ENCODE results near the gene SCMH1. TPM values are rescaled to one million over a fixed set of nuclear protein-coding genes. Genes with fewer than 3 reads are reported as not detected.

The SCMH1 gene
- total and polyA plus RNA-seq, 12 donors, result 29.3 to 62.5 (median 42.2) TPM

- DNase-seq, result no peak
- TF ChIP-seq CTCF (IDR thresholded peaks at IDR 0.05) (no peak), POLR2A (IDR thresholded peaks at IDR 0.05) (no peak)
- intact Hi-C loops (cut with DNase I), result no loop called here
- Histone ChIP-seq H3K4me1 (replicated peaks in 1 of 2) (no peaks in the 10 kb centered on the region), H3K27ac (no peak overlapping the region), H3K4me3 (no peak overlapping the region), H3K27me3 (no peaks in the 10 kb centered on the region), H3K9me3 (replicated peaks in 1 of 3) (no peaks in the 10 kb centered on the region), H3K36me3 (replicated peaks in 1 of 2) (no peaks in the 10 kb centered on the region)
- 92 to 100% (median 96%) methylated on average over 1 of the region's 1 CpG for WGBS, 4 donors
These were observed 67.9 kb downstream of the SCMH1 start for GRCh38 chr1:41174170-41174569.

- Histone ChIP-seq H3K36me3 (replicated peaks in 1 of 2) (no peaks in the 10 kb centered on the region), H3K27me3 (no peaks in the 10 kb centered on the region), H3K4me1 (replicated peaks in 1 of 2) (no peaks in the 10 kb centered on the region), H3K4me3 (no peak overlapping the region), H3K9me3 (replicated peaks in 1 of 3) (no peaks in the 10 kb centered on the region), H3K27ac (no peak overlapping the region)
- intact Hi-C loops (cut with DNase I), result no loop called here
- no peak for DNase-seq
- no peak for TF ChIP-seq POLR2A (IDR thresholded peaks at IDR 0.05)
- no peak for TF ChIP-seq CTCF (IDR thresholded peaks at IDR 0.05)
These were observed 68.5 kb downstream of the SCMH1 start for GRCh38 chr1:41173651-41174050.

DNA sequence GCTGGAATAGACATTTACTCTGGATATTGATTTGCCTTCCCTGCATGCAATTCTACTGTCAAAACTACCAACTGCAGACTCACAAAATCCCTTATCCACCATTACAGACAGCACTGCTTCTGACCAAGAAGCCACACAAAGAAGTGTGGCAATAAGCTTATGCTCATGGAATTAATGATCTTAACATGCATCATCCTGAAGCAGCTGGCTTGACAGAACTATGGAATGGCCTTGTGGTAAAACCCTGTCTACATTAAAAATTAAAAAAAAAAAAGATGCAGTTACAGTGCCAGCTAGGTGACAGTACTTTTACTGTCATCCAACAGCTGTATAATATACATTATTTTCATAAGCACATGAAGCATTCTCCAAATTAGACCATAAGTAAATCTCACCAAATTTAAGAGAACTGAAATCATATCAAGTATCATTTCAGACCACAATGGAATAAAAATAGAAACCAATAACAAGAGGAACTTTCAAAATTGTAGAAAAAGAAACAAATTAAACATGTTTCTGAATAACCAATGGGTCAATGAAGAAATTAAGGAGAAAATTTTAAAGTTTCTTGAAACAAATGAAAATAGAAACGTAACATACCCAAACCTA is 70.7 kb downstream of the SCMH1 start:
- H3K4me3 ChIP-seq, result no peak overlapping the region
- no peaks in the 10 kb centered on the region for H3K4me1 ChIP-seq (replicated peaks in 1 of 2)
- H3K27ac ChIP-seq, result no peak overlapping the region
- no peak for DNase-seq
- intact Hi-C loops (cut with DNase I), result no loop called here
- H3K27me3 ChIP-seq, result no peaks in the 10 kb centered on the region
- H3K9me3 ChIP-seq (replicated peaks in 1 of 3), result no peaks in the 10 kb centered on the region
- TF ChIP-seq POLR2A (IDR thresholded peaks at IDR 0.05) (no peak), CTCF (IDR thresholded peaks at IDR 0.05) (no peak)
- H3K36me3 ChIP-seq (replicated peaks in 1 of 2), result no peaks in the 10 kb centered on the region
- WGBS, 4 donors, result 39 to 93% (median 47%) methylated on average over 1 of the region's 1 CpG

DNA sequence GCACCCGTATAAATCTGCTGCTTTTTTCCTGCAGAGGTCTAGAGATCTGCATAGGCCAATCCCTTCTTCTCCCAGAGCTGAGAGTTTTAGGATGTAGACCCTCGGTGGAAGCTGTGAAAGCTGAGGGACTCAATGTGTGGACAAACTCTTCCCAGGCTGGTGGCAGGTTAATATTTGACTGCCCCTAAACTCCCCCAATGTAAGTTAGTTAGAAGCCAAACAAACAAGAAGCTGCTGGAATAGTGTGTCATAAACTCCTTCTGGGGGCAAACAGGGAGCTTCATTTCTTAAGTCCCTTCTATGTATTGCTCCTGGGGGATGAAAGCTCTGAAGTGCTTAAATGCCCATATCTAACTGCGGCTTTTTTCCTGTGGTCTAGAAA is 72.3 kb downstream of the SCMH1 start:
- intact Hi-C loops (cut with DNase I), result no loop called here
- TF ChIP-seq POLR2A (IDR thresholded peaks at IDR 0.05) (no peak), CTCF (IDR thresholded peaks at IDR 0.05) (no peak)
- Histone ChIP-seq H3K27ac (no peak overlapping the region), H3K36me3 (replicated peaks in 1 of 2) (no peaks in the 10 kb centered on the region), H3K4me3 (no peak overlapping the region), H3K9me3 (replicated peaks in 1 of 3) (no peaks in the 10 kb centered on the region), H3K27me3 (no peaks in the 10 kb centered on the region), H3K4me1 (replicated peaks in 1 of 2) (no peaks in the 10 kb centered on the region)
- DNase-seq, result no peak
- 96 to 100% (median 97%) methylated on average over 3 of the region's 3 CpGs for WGBS, 4 donors
